Activated naive CD4-positive, alpha-beta T cell treated with anti-CD3 and anti-CD28 coated beads, Interleukin-2, amount 50 U/mL, for 72 hours (primary cell): Measurements from ENCODE around the gene SIRT4. TPM values are rescaled to one million over a fixed set of nuclear protein-coding genes. Genes with fewer than 3 reads are reported as not detected.

ENCODE experiments used
- ATAC-seq, 2 donors: fragments of 150-1000 bp; cut with Tn5 transposase; 2 replicates each; pipeline ENCODE4 v1.10.0; 2021; ENCODE audit warnings: mild to moderate bottlenecking in 2 of 2, moderate library complexity in 2 of 2
- DNase-seq, 2 donors: peaks; one replicate each; pipeline ENCODE4 v3.0.0; 2021 to 2022; ENCODE audit warnings: low spot score in 2 of 2
- H3K27ac Mint-ChIP-seq, 2 donors: one replicate each; pipeline ENCODE4 v1.8.0; 2022; ENCODE audit warnings: mild to moderate bottlenecking in 2 of 2, mixed read lengths in 2 of 2
- H3K36me3 Mint-ChIP-seq, 2 donors: one replicate each; pipeline ENCODE4 v1.8.0; 2022; ENCODE audit warnings: mixed read lengths in 2 of 2
- H3K9me3 Mint-ChIP-seq, 2 donors: one replicate each; pipeline ENCODE4 v1.8.0; 2022; ENCODE audit warnings: mixed read lengths in 2 of 2
- total RNA-seq, 2 donors: library from RNA; stranded (reverse); gene quantifications; one replicate each; pipeline ENCODE4 v1.2.3, GENCODE V29; 2022

Gene SIRT4
- total RNA-seq, 2 donors from 2014 or later, result 3.3 TPM

DNA sequence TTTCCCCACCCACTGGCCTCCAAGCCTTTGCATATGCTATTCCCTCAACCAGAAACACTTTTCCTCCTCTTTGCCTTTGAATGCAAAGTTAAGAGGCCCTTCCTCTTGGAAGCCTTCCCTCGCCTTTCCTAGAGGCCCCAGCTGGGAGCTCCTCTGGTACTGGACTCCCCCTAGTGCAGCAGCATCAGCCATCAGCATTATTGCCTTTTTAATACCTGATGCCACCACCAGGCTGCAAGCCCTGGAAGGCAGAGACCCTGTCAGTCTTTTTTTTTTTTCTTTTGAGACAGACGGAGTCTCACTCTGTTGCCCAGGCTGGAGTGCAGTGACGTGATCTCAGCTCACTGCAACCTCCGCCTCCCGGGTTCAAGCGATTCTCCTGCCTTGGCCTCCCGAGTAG is 44.6 kb downstream of the SIRT4 start:
- Mint-ChIP-seq H3K36me3 (no peaks in the 10 kb centered on the region), H3K9me3 (no peaks in the 10 kb centered on the region), H3K27ac (peak overlapping the region in 1 of 2 donors; percentile 23)
- DNase-seq, result no peak
- ATAC-seq, result no peak

DNA sequence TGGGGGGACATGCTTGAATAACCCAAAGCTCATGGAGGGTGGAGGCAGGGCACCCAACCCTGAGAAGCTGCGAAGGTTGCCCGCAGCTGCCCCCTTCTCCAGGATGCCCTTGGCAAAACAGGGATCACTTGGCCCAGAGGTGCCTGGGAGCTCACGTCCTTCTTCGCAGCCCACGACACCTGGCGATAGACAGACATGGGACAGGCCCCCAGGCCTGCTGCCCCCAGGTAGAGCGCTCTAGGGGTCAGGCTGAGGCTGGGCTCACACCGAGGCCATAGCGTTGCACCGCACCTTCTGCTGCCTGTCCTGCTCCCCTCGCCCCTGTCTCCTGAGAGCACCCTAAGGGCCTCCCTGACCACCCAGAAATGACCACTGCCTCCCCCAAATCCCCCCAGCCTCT is 45.6 kb downstream of the SIRT4 start:
- no peaks in the 10 kb centered on the region for H3K9me3 Mint-ChIP-seq
- H3K27ac Mint-ChIP-seq, result no peak overlapping the region
- no peak for ATAC-seq
- DNase-seq, result no peak
- H3K36me3 Mint-ChIP-seq, result no peaks in the 10 kb centered on the region

GRCh38 chr12:120350576-120351350 is 48.6 kb downstream of the SIRT4 start:
- no peaks in the 10 kb centered on the region for H3K9me3 Mint-ChIP-seq

GRCh38 chr12:120352117-120352516 is 50.0 kb downstream of the SIRT4 start:
- DNase-seq (no peak), ATAC-seq (no peak)
- Mint-ChIP-seq H3K9me3 (no peaks in the 10 kb centered on the region), H3K27ac (no peak overlapping the region), H3K36me3 (no peaks in the 10 kb centered on the region)

More at GRCh38 chr12:120350576-120351350, 48.6 kb downstream of the SIRT4 start:
- ATAC-seq, result no peak
- no peak for DNase-seq
- Mint-ChIP-seq H3K27ac (no peak overlapping the region), H3K36me3 (no peaks in the 10 kb centered on the region)

GRCh38 chr12:120353136-120353535 is 51.0 kb downstream of the SIRT4 start:
- no peak for ATAC-seq
- H3K36me3 Mint-ChIP-seq, result no peaks in the 10 kb centered on the region
- H3K27ac Mint-ChIP-seq, result no peak overlapping the region
- DNase-seq, result no peak
- H3K9me3 Mint-ChIP-seq, result no peaks in the 10 kb centered on the region

GRCh38 chr12:120353556-120354317 is 51.6 kb downstream of the SIRT4 start:
- H3K36me3 Mint-ChIP-seq, result no peaks in the 10 kb centered on the region
- DNase-seq (no peak), ATAC-seq (no peak)
- H3K27ac Mint-ChIP-seq, result no peak overlapping the region
- no peaks in the 10 kb centered on the region for H3K9me3 Mint-ChIP-seq

DNA sequence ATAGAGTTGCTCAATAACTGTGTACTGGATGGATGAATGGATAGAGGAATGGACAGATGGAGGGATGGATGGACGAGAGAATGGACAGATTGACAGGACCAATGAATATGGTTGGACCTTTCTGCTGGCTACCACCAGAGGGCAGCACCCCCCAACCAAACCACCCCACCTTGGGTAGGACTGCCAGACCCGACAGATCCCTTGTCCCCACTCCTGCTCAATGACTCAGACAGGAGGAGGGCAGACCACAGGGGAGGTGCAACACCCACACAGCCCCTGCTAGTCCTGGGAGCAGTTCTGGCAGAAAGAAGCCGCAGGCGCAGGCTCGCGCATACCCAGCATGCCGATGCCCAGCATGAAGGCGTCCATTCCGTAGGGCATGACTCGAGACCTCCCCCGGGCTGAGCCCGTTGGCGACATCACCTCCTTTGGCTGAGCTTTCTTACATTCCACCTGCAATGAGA is 54.5 kb downstream of the SIRT4 start:
- Mint-ChIP-seq H3K9me3 (no peaks in the 10 kb centered on the region), H3K27ac (no peak overlapping the region), H3K36me3 (no peaks in the 10 kb centered on the region)
- ATAC-seq (peak; percentile 93 to 96), DNase-seq (peak; percentile 77 to 79)

DNA sequence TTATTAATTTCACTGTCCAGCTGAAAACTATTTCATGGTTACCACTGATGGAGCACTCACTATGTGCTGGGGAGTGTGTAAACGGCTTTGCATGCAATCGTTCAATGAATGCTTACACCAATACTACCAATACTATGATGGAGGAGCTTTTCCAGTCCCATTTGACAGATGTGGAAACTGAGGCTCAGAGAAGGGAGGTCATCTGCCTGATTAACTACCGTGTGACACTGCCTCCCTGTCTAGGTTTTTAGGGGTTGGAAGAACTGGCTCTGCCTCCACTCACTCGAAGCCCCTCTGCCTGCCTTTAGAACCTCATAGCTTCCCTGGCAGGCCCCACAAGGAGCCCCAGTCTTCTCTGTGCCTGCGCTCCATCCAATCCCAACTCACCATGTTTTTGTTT is 55.0 kb downstream of the SIRT4 start:
- H3K9me3 Mint-ChIP-seq, result no peaks in the 10 kb centered on the region
- no peak for ATAC-seq
- no peak for DNase-seq
- no peak overlapping the region for H3K27ac Mint-ChIP-seq
- no peaks in the 10 kb centered on the region for H3K36me3 Mint-ChIP-seq

- no peak overlapping the region for H3K27ac Mint-ChIP-seq
- no peaks in the 10 kb centered on the region for H3K36me3 Mint-ChIP-seq
- DNase-seq (no peak), ATAC-seq (no peak)
- H3K9me3 Mint-ChIP-seq, result no peaks in the 10 kb centered on the region
Observed at GRCh38 chr12:120358412-120359100, 56.4 kb downstream of the SIRT4 start.

DNA sequence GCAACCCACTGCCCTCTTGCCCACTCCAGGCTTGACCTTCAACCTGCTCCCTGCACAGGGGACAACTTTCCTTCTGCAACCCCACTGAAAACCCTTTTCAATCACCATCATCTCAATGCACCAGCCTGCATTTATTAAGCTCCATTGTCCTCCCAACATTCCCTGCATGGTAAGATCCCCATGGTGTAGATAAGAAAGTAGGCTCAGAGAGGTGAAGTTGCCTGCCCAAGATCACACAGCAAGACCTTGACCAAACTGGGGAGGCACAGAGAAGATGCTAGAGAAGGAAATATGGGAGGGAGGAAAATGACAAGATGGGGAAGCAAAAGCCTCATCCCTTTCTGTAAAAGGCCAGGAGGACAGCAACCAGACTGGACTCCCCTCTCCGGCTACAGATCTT is 57.0 kb downstream of the SIRT4 start:
- Mint-ChIP-seq H3K27ac (no peak overlapping the region), H3K9me3 (no peaks in the 10 kb centered on the region), H3K36me3 (no peaks in the 10 kb centered on the region)
- ATAC-seq, result no peak
- DNase-seq, result no peak

DNA sequence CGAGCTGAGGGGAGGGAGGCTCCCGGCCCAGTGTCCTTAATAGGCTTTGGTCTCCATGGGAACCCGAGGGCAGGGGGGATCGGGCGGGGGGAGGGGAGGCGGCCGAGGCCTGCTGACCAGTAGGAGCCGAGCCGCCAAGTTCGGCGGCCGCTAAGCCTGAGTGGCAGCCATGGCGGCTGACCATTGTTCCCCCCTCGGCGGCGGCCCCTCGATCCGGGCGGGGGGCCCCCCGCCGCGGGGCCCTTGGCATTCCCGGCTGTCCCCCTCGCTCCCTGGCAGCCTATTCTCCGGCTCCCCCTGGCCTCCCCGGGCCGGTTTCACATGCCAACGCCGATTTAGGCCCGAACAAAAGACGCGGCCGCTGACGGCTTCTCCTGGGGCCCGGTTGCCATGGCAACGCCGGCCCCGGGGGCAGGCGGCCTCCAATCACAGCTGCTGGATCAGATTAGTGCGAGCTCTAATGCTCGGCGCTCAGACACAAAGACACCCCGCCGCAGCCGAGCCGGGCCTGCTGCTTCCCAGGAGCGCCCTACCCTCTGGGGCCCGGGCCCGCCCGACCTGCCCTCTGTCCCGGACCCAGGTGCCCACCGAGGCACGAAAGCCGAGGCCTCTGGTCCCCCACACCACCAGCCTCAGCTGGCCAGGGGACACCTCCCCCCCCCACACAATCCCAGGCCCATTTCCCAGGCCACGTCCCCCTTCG is 59.5 kb downstream of the SIRT4 start:
- Mint-ChIP-seq H3K36me3 (no peaks in the 10 kb centered on the region), H3K27ac (peak overlapping the region in 1 of 2 donors; percentile 7), H3K9me3 (no peaks in the 10 kb centered on the region)
- no peak for DNase-seq
- peak in 1 of 2 donors; percentile 34 for ATAC-seq

Other genes with a start within 250 kb of the SIRT4 start
- 10 to 100 TPM; 38.7 to 59.6 TPM for gene RAB35, start 185.6 kb upstream of the SIRT4 start, total RNA-seq
- gene GCN1, start 107.6 kb upstream of the SIRT4 start, total RNA-seq, result 100 to 1,000 TPM; 114 to 131 TPM
- 1,000 to 10,000 TPM; 4,045 to 4,525 TPM for gene RPLP0, start 101.2 kb upstream of the SIRT4 start, total RNA-seq
- 10 to 100 TPM; 49.8 to 66.8 TPM for gene PXN, start 36.6 kb upstream of the SIRT4 start, total RNA-seq
- gene RNU4-2, start 10.4 kb upstream of the SIRT4 start, total RNA-seq, result 1,000 to 10,000 TPM; 2,655 to 3,867 TPM
- gene RNU4-1, start 9.1 kb upstream of the SIRT4 start, total RNA-seq, result 1,000 to 10,000 TPM; 1,753 to 2,211 TPM
- not detected for gene PLA2G1B, start 25.5 kb downstream of the SIRT4 start, total RNA-seq
- gene MSI1, start 66.8 kb downstream of the SIRT4 start, total RNA-seq, result under 1 TPM in 1 of 2 donors, not detected in 1; 0.51 TPM
- gene COX6A1, start 135.8 kb downstream of the SIRT4 start, total RNA-seq, result 100 to 1,000 TPM; 416 to 490 TPM
- 10 to 100 TPM; 33.8 to 49.5 TPM for gene TRIAP1, start 144.1 kb downstream of the SIRT4 start, total RNA-seq
- 10 to 100 TPM; 27.5 to 46.3 TPM for gene GATC, start 144.1 kb downstream of the SIRT4 start, total RNA-seq
- gene SRSF9, start 167.4 kb downstream of the SIRT4 start, total RNA-seq, result 100 to 1,000 TPM; 148 to 207 TPM
- 100 to 1,000 TPM in 1 of 2 donors, 10 to 100 TPM in 1; 49.5 to 157 TPM for gene DYNLL1, start 193.8 kb downstream of the SIRT4 start, total RNA-seq
- gene COQ5, start 226.8 kb downstream of the SIRT4 start, total RNA-seq, result 10 to 100 TPM in 1 of 2 donors, 1 to 10 TPM in 1; 9.7 to 37.8 TPM
- 100 to 1,000 TPM; 182 to 196 TPM for gene RNF10, start 232.0 kb downstream of the SIRT4 start, total RNA-seq